ENCODE data around the gene PDE11A. TPM values are rescaled to one million over a fixed set of nuclear protein-coding genes. Genes with fewer than 3 reads are reported as not detected.

Gene PDE11A
- total and polyA plus RNA-seq, 2 of the 13 experiments (the other 11 are each of a cell fraction or from before 2014, with no cell fraction given) = 1.2 to 1.7 TPM

- TF ChIP-seq, protein P1, sequence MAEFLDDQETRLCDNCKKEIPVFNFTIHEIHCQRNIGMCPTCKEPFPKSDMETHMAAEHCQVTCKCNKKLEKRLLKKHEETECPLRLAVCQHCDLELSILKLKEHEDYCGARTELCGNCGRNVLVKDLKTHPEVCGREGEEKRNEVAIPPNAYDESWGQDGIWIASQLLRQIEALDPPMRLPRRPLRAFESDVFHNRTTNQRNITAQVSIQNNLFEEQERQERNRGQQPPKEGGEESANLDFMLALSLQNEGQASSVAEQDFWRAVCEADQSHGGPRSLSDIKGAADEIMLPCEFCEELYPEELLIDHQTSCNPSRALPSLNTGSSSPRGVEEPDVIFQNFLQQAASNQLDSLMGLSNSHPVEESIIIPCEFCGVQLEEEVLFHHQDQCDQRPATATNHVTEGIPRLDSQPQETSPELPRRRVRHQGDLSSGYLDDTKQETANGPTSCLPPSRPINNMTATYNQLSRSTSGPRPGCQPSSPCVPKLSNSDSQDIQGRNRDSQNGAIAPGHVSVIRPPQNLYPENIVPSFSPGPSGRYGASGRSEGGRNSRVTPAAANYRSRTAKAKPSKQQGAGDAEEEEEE (CRISPR knock-in tag; IDR thresholded peaks at IDR 0.05; ENCODE audit: borderline replicate concordance) = no peak
- TF ChIP-seq ZBTB10 (CRISPR knock-in tag; IDR thresholded peaks at IDR 0.05; ENCODE audit: borderline replicate concordance) (no peak), MXI1 (IDR thresholded peaks at IDR 0.05; ENCODE audit: borderline replicate concordance, low read depth, low read length) (peak; percentile 79; the same call in 1 of the 3 replicates), ZBTB7A (CRISPR knock-in tag; IDR thresholded peaks at IDR 0.05) (no peak), ZBTB8A (CRISPR knock-in tag; IDR thresholded peaks at IDR 0.05; ENCODE audit: borderline replicate concordance, low read depth) (peak; percentile 66; the same call in 1 of the 2 replicates), ZNF3 (CRISPR knock-in tag; IDR thresholded peaks at IDR 0.05) (no peak; the same call in 1 of the 2 replicates), ZNF549 (CRISPR knock-in tag; IDR thresholded peaks at IDR 0.05) (no peak), ZMAT3 (CRISPR knock-in tag; conservative IDR thresholded peaks at IDR 0.05) (peak; percentile 59), ZNF841 (CRISPR knock-in tag; IDR thresholded peaks at IDR 0.05; ENCODE audit: borderline replicate concordance) (0 out of 2 replicates have a peak, but pooled peaks have one; percentile 9), CCAR2 (optimal IDR thresholded peaks at IDR 0.05; ENCODE audit: low read depth, low read length) (peak; percentile 64), MTA1 (CRISPR knock-in tag; IDR thresholded peaks at IDR 0.05; ENCODE audit: borderline replicate concordance) (peak; percentile 89; the same call in 1 of the 2 replicates), SMAD1 (CRISPR knock-in tag; IDR thresholded peaks at IDR 0.05; ENCODE audit: borderline replicate concordance, low read depth) (0 out of 2 replicates have a peak, but pooled peaks have one; percentile 79), GPN1 (CRISPR knock-in tag; IDR thresholded peaks at IDR 0.05; ENCODE audit: borderline replicate concordance) (no peak), ZMYM3 (CRISPR knock-in tag; IDR thresholded peaks at IDR 0.05) (peak; percentile 79), RFX3 (CRISPR knock-in tag; IDR thresholded peaks at IDR 0.05) (no peak), TP53 (CRISPR knock-in tag; conservative IDR thresholded peaks at IDR 0.05) (no peak), KDM5B (CRISPR knock-in tag; IDR thresholded peaks at IDR 0.05; ENCODE audit: borderline replicate concordance) (peak; percentile 28; the same call in 1 of the 2 replicates)
- TF ChIP-seq, protein P2, sequence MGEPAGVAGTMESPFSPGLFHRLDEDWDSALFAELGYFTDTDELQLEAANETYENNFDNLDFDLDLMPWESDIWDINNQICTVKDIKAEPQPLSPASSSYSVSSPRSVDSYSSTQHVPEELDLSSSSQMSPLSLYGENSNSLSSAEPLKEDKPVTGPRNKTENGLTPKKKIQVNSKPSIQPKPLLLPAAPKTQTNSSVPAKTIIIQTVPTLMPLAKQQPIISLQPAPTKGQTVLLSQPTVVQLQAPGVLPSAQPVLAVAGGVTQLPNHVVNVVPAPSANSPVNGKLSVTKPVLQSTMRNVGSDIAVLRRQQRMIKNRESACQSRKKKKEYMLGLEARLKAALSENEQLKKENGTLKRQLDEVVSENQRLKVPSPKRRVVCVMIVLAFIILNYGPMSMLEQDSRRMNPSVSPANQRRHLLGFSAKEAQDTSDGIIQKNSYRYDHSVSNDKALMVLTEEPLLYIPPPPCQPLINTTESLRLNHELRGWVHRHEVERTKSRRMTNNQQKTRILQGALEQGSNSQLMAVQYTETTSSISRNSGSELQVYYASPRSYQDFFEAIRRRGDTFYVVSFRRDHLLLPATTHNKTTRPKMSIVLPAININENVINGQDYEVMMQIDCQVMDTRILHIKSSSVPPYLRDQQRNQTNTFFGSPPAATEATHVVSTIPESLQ (CRISPR knock-in tag; conservative IDR thresholded peaks at IDR 0.05) = no peak
- TF ChIP-seq, protein P3, sequence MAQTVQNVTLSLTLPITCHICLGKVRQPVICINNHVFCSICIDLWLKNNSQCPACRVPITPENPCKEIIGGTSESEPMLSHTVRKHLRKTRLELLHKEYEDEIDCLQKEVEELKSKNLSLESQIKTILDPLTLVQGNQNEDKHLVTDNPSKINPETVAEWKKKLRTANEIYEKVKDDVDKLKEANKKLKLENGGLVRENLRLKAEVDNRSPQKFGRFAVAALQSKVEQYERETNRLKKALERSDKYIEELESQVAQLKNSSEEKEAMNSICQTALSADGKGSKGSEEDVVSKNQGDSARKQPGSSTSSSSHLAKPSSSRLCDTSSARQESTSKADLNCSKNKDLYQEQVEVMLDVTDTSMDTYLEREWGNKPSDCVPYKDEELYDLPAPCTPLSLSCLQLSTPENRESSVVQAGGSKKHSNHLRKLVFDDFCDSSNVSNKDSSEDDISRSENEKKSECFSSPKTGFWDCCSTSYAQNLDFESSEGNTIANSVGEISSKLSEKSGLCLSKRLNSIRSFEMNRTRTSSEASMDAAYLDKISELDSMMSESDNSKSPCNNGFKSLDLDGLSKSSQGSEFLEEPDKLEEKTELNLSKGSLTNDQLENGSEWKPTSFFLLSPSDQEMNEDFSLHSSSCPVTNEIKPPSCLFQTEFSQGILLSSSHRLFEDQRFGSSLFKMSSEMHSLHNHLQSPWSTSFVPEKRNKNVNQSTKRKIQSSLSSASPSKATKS (CRISPR knock-in tag; IDR thresholded peaks at IDR 0.05) = no peak
Observed at GRCh38 chr2:178072383-178073301, at the start of gene PDE11A (continued).
